H1 (cell line): ENCODE data around the gene JAG1. TPM values are rescaled to one million over a fixed set of nuclear protein-coding genes. Genes with fewer than 3 reads are reported as not detected.

Experiments
- CTCF ChIA-PET: fragments of 300-600 bp; sonication (Branson Sonifier 250); formaldehyde crosslinking; loops from one replicate; lab custom pipeline; 2021; ENCODE audit not compliant: partially characterized antibody; lab: Charles Lee
- POLR2A ChIA-PET: fragments of 300-600 bp; sonication (Branson Sonifier 250); formaldehyde crosslinking; loops from one replicate; lab custom pipeline; 2021; ENCODE audit warnings: inconsistent platforms; ENCODE audit not compliant: partially characterized antibody; lab: Charles Lee
- DNase-seq, 2 experiments: peaks; one replicate each; pipeline versions ENCODE4 v3.0.0 to v3.0.0-alpha.2; 2010 to 2022; ENCODE audit warnings: low spot score in 2 of 2, low read depth in 1 of 2, mixed read lengths in 1 of 2
- FAIRE-seq: peaks from 2 replicates; lab custom pipeline; 2011; peaks lifted over from hg19 to GRCh38; lab: Jason Lieb, UNC
- H2AFZ ChIP-seq: 2 replicates; pipeline ENCODE4 v1.8.1; 2012; ENCODE audit warnings: low read length, inconsistent platforms
- H2AK5ac ChIP-seq: 2 replicates; pipeline ENCODE4 v1.6.1; 2013; ENCODE audit warnings: low read depth, low read length
- H2BK120ac ChIP-seq: replicated peaks from 2 replicates; pipeline ENCODE3; 2013; ENCODE audit warnings: low read depth, low read length, inconsistent platforms
- H2BK12ac ChIP-seq: 2 replicates; pipeline ENCODE4 v1.6.1; 2013; ENCODE audit warnings: low read depth, low read length
- H2BK15ac ChIP-seq: 2 replicates; pipeline ENCODE4 v1.6.1; 2013; ENCODE audit warnings: low read length
- H2BK20ac ChIP-seq: 2 replicates; pipeline ENCODE4 v1.6.1; 2013; ENCODE audit warnings: low read length
- H2BK5ac ChIP-seq: 2 replicates; pipeline ENCODE4 v1.6.1; 2013; ENCODE audit warnings: low read depth, low read length
- H3K14ac ChIP-seq: 2 replicates; pipeline ENCODE4 v1.6.1; 2013; ENCODE audit warnings: inconsistent platforms; ENCODE audit not compliant: insufficient read length
- H3K18ac ChIP-seq: 2 replicates; pipeline ENCODE4 v1.6.1; 2013; ENCODE audit warnings: low read length; ENCODE audit errors: extremely low read depth
- H3K23ac ChIP-seq: 2 replicates; pipeline ENCODE4 v1.6.1; 2013; ENCODE audit warnings: inconsistent platforms; ENCODE audit not compliant: insufficient read length
- H3K23me2 ChIP-seq: 2 replicates; pipeline ENCODE4 v1.6.1; 2013; ENCODE audit warnings: low read depth, low read length
- H3K27ac ChIP-seq: 2 replicates; pipeline ENCODE4 v1.6.1; 2011; ENCODE audit warnings: low read depth, low read length, inconsistent platforms
- H3K27me3 ChIP-seq, 4 experiments: replicated peaks in 1 of 4; 1 replicate in 1 of 4; 2 replicates in 3 of 4; pipeline versions ENCODE4 v1.6.1 to v1.8.1; 2011 to 2013; ENCODE audit warnings: low read length in 3 of 4, mild to moderate bottlenecking in 3 of 4, inconsistent platforms in 2 of 4, mixed read lengths in 2 of 4, moderate library complexity in 1 of 4; ENCODE audit not compliant: control insufficient read depth in 3 of 4, insufficient read depth in 3 of 4; ENCODE audit errors: extremely low read depth in 1 of 4
- H3K36me3 ChIP-seq, 4 experiments: 2 replicates each; pipeline versions ENCODE4 v1.6.1 to v1.8.1; 2011 to 2013; ENCODE audit warnings: mild to moderate bottlenecking in 4 of 4, low read length in 3 of 4, moderate library complexity in 2 of 4, control low read depth in 1 of 4, inconsistent platforms in 1 of 4; ENCODE audit not compliant: insufficient read depth in 4 of 4, control insufficient read depth in 2 of 4
- H3K4ac ChIP-seq: replicated peaks from 2 replicates; pipeline ENCODE3; 2013; ENCODE audit warnings: low read length, low read depth, mixed read lengths, inconsistent platforms; ENCODE audit not compliant: insufficient read length
- H3K4me1 ChIP-seq, 4 experiments: replicated peaks in 1 of 4; 1 replicate in 1 of 4; 2 replicates in 3 of 4; pipeline versions ENCODE4 v1.6.1 to v1.8.1; 2011 to 2013; ENCODE audit warnings: low read length in 3 of 4, inconsistent platforms in 2 of 4, mixed read lengths in 1 of 4; ENCODE audit not compliant: insufficient read depth in 4 of 4, control insufficient read depth in 3 of 4
- H3K4me2 ChIP-seq, 2 experiments: 2 replicates each; pipeline versions ENCODE4 v1.6.1 to v1.8.1; 2011 to 2013; ENCODE audit warnings: low read depth in 2 of 2, low read length in 2 of 2, control low read depth in 1 of 2, inconsistent platforms in 1 of 2, mild to moderate bottlenecking in 1 of 2; ENCODE audit not compliant: insufficient read depth in 1 of 2
- H3K4me3 ChIP-seq, 4 experiments: fragments of 200-600, 300-600 bp in 1 of 4; sonication (generic), shearing (Covaris generic), sonication (Bioruptor Twin) in 1 of 4; 2 replicates each; pipeline versions ENCODE4 v1.5.1 to v1.8.1; 2011 to 2016; ENCODE audit warnings: low read length in 4 of 4, low read depth in 3 of 4, control low read depth in 2 of 4, inconsistent platforms in 2 of 4, mild to moderate bottlenecking in 2 of 4, mixed read lengths in 1 of 4, moderate library complexity in 1 of 4; ENCODE audit not compliant: insufficient read depth in 2 of 4; ENCODE audit errors: extremely low read depth in 1 of 4
- H3K56ac ChIP-seq: replicated peaks from 2 replicates; pipeline ENCODE3; 2013; ENCODE audit warnings: low read depth, mild to moderate bottlenecking, mixed read lengths, low read length, inconsistent platforms; ENCODE audit not compliant: insufficient read length
- H3K79me1 ChIP-seq: 2 replicates; pipeline ENCODE4 v1.6.1; 2013; ENCODE audit warnings: low read depth, low read length, control low read depth
- H3K79me2 ChIP-seq, 2 experiments: 2 replicates each; pipeline versions ENCODE4 v1.6.1 to v1.8.1; 2012 to 2013; ENCODE audit warnings: low read length in 2 of 2, mild to moderate bottlenecking in 2 of 2, inconsistent platforms in 1 of 2; ENCODE audit not compliant: insufficient read depth in 2 of 2, control insufficient read depth in 1 of 2
- H3K9ac ChIP-seq, 4 experiments: replicated peaks in 1 of 4; 1 replicate in 1 of 4; 2 replicates in 3 of 4; pipeline versions ENCODE4 v1.6.1 to v1.8.1; 2011 to 2013; ENCODE audit warnings: low read depth in 3 of 4, low read length in 3 of 4, control low read depth in 2 of 4, mild to moderate bottlenecking in 2 of 4, moderate library complexity in 2 of 4, inconsistent platforms in 1 of 4; ENCODE audit errors: extremely low read depth in 1 of 4
- H3K9me3 ChIP-seq, 2 experiments: 2 replicates each; pipeline versions ENCODE4 v1.6.1 to v1.8.1; 2012 to 2013; ENCODE audit warnings: mild to moderate bottlenecking in 2 of 2, moderate library complexity in 2 of 2, control low read depth in 1 of 2, inconsistent platforms in 1 of 2, low read depth in 1 of 2, low read length in 1 of 2, mixed read lengths in 1 of 2; ENCODE audit not compliant: insufficient read depth in 2 of 2
- H4K20me1 ChIP-seq, 2 experiments: replicated peaks in 1 of 2; 2 replicates each; pipeline versions ENCODE3 to v1.8.1; 2011 to 2013; ENCODE audit warnings: inconsistent platforms in 2 of 2, low read length in 2 of 2, mild to moderate bottlenecking in 1 of 2; ENCODE audit not compliant: insufficient read depth in 2 of 2, control insufficient read depth in 1 of 2
- H4K5ac ChIP-seq: 2 replicates; pipeline ENCODE4 v1.6.1; 2013; ENCODE audit warnings: low read length, low read depth, mixed read lengths, inconsistent platforms; ENCODE audit not compliant: insufficient read length
- H4K8ac ChIP-seq: 2 replicates; pipeline ENCODE4 v1.8.0; 2013; ENCODE audit warnings: mild to moderate bottlenecking, moderate library complexity, low read length, inconsistent platforms; ENCODE audit not compliant: insufficient read depth; ENCODE audit errors: extremely low read depth
- H4K91ac ChIP-seq: replicated peaks from 2 replicates; pipeline ENCODE3; 2013; ENCODE audit warnings: low read length, mixed read lengths, inconsistent platforms; ENCODE audit not compliant: insufficient read length
- WGBS, 2 experiments: shearing (Covaris generic) in 1 of 2; methylation state at CpG; one replicate each; pipeline versions ENCODE4 v1.1.6 to v1.1.7; 2013 to 2015; ENCODE audit warnings: low lambda C conversion rate in 2 of 2, mixed read lengths in 2 of 2, inconsistent platforms in 1 of 2, low coverage in 1 of 2, missing lambda C conversion rate in 1 of 2; ENCODE audit not compliant: insufficient replicate concordance in 2 of 2, insufficient coverage in 1 of 2, insufficient read length in 1 of 2; ENCODE audit errors: extremely low coverage in 1 of 2, missing lambda C conversion rate in 1 of 2; 5-methylcytosine and 5-hydroxymethylcytosine counted together
- polyA plus RNA-seq, 7 experiments: library from polyadenylated mRNA; depleted of rRNA in 3 of 7; stranded (reverse) in 5 of 7; unstranded in 2 of 7; fragments of >200 nt in 5 of 7; fragments of 200-250 nt in 2 of 7; gene quantifications; 1 replicate in 5 of 7; 2 replicates in 1 of 7; 4 replicates in 1 of 7; pipeline versions ENCODE4 v1.2.1 to v1.2.3, GENCODE V29; 2011 to 2013; ENCODE audit warnings: missing spikeins in 2 of 7, mixed read lengths in 2 of 7
- total RNA-seq: library from RNA; stranded (reverse); fragmentation: NEBNext Ultra II Directional; extraction: Animal tissue kit (Norgen Biotek cat#: 25700); gene quantifications from 2 replicates; pipeline ENCODE4 v1.2.1, GENCODE V29; 2021

JAG1 gene
- total and polyA plus RNA-seq, 2 of the 8 experiments (the other 6 are each of a cell fraction or from before 2014, with no cell fraction given), result 13.5 to 27.3 TPM

- Histone ChIP-seq H4K8ac (no peak overlapping the region), H2BK120ac (no peak overlapping the region), H2BK5ac (no peak overlapping the region), H3K14ac (no peak overlapping the region), H3K4me2 (no peak overlapping the region), H3K36me3 (no peaks in the 10 kb centered on the region), H3K79me1 (no peaks in the 10 kb centered on the region), H2AK5ac (no peak overlapping the region), H3K4me1 (peaks cover 0 to under 1% (median 0%) of the 10 kb centered on the region in 4 experiments; a peak in 2 of 7 replicates), H3K56ac (no peak overlapping the region), H2BK20ac (no peak overlapping the region), H2BK15ac (no peak overlapping the region), H4K91ac (no peak overlapping the region), H2AFZ (no peak overlapping the region), H3K4me3 (no peak overlapping the region), H3K9me3 (no peaks in the 10 kb centered on the region), H3K79me2 (no peaks in the 10 kb centered on the region), H2BK12ac (no peak overlapping the region), H3K23me2 (no peaks in the 10 kb centered on the region), H3K4ac (no peak overlapping the region), H3K27ac (no peak overlapping the region), H3K27me3 (no peaks in the 10 kb centered on the region), H3K9ac (no peak overlapping the region), H4K5ac (no peak overlapping the region), H3K23ac (no peak overlapping the region), H3K18ac (no peak overlapping the region), H4K20me1 (no peaks in the 10 kb centered on the region)
- DNase-seq, result no peak
- WGBS, 2 experiments, result 83% methylated on average over 4 of the region's 4 CpGs; no CpG with 5 or more reads in 1 of the 2 experiments
- ChIA-PET CTCF (interaction anchor here (0.6 to 2.0 kb wide), 3 partner anchors 9 to 856 kb away, joined by 3 to 4 read pairs (median 3); no protein-coding TSS in a partner anchor), POLR2A (no interaction called here)
- no peak for FAIRE-seq
Observed at GRCh38 chr20:10680571-10680970, 6.8 kb upstream of the JAG1 start.
